GM18870 (cell line): ENCODE results near the gene CA10.

ENCODE experiments used
- ATAC-seq: cut with Tn5 transposase; IDR thresholded peaks from one replicate; pipeline ENCODE4 v1.9.1; 2021; ENCODE audit warnings: moderate library complexity; ENCODE audit not compliant: unreplicated experiment

Gene CA10

DNA sequence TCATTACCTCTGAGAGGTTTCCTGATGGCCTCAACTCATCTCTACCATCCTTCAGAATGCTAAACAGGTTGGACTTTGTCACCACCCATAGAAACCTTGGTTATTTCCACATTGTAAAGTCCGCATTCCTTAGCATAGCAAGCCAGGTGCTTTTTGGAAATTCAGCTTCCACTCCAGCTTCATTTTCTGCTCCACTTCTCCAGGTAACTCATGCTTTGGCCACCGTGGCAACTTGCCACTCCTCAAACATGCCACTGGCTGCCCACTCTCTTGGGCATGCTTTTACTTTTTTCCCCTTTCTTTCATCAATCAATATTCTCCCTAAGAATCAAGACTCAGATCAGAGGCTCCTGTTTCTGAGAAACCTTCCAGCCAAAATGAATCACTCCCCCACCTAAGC lies 203.3 kb downstream of the CA10 start:
- no peak for ATAC-seq

DNA sequence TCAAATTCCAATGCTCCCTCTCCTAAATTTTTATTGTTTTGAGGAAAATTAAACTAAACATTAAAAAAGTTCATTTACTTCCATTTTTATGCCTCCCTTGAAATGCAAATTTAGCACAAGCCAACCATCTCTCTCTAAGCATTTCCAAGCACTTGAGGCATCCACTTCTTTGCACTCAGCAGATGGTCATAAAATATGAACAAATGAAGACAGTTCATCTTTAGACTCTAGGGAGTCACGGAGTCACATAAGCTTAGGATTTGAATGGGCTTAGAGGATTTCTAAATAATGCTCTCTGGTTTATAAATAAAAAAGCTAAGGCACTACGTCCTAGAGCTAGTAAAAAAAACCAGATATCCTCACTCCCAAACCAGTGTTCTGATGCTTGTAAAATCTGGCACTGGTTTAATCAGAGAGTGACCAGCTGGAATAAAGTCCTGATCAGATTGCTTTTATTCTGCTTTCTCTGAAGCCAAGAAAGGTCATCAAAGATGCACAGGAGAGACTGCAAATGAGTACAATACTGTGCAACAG lies 204.2 kb downstream of the CA10 start:
- ATAC-seq: no peak

DNA sequence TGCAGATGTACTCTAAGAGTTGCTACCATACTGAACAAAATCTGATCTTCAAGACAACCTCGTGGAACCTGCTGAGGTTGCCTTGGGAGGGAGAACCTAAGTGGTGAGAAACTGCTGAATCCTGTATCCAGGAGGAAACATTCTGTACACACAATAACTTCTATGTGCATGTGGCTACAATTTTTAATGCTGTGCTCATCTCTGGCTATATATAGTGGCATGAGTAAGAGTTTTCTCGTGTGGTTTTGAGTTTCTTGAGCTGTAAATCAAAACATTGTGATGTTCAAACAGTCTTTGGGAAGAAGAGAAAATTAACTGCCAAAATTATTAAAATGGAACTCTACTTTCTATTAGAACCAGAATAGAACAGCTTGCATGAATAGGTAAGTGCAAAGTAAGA lies 206.8 kb downstream of the CA10 start:
- no peak for ATAC-seq

DNA sequence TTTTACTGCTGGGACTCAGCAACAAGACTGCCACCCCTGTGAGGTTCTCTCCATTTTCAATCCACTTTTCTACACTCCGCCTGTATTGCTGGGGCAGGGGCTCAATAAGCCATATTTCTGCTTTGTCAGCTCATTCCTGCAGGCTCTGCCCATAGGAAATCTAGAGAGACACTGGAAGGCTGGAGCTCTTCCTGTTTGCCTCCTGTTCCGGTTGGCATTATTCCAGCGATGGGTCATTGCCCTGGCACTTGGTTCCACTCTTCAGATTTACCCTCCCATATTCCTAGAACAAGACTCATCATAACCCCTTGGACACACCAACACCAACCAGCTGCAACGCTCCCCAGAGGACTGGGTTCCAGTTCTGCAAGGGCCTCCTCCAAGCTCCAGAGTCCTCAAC lies 210.4 kb downstream of the CA10 start:
- ATAC-seq: no peak

DNA sequence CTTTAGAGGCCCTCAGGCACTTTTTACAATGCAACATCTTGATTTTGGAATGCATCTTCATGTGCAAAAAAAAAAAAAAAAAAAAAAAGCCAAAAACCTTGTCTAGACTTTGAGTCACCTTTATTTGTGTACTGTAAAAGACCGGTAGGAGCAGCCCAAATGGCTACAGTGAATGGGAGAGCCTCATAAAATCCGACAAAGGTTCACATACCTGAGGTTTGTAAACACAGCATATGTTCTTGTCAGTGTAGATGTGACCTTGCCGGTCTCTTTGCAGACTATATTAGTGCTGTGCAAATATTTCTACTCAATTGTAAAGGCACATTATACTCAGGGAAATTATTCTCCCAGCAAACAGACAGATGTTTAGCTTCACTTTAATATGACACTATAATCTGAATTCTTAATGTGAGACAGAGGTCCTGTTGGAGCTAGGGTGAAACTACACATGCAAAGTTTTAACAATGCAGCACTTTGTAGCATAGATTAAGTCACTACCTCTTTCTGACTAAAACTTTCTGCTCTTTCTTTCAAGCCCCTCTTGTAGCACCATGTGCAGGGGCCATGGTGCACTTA lies 211.3 kb downstream of the CA10 start:
- ATAC-seq: no peak

DNA sequence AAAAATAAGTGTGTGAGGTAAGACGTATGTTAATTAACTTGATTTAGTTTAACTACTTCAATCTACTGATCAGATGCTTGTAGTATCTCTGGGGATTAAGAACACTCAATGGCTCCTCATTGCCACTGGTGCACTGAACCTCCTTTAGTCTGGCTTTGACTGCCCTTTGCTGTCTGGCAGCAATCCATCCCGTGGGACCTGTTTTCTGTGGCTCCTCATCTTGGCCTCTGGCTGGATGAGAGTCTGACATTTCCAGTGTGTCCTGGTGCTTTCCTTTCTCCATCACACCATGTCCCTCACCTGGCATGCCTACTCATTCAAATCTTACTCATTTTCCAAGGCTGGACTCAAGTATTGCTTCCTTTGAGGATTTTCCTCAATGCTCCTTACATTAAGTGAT lies 212.2 kb downstream of the CA10 start:
- no peak for ATAC-seq

DNA sequence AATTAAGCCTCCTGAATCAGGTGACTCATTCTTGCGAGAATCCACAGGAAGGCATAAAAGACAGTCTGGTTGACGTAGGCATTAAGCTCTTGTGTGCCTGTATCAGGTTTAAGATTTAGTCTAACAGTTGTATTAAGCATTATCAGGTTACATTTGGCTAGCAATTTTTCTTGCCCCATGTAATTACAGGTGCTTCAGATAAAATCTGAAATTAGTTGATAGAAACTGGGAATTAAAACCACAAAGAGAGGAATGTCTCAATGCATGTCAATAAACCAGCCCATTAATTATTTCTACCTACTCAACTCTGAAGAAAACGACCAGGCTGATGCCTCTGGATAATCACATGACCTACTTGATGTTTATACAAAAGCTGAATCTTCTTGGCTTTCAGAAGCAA lies 217.2 kb downstream of the CA10 start:
- no peak for ATAC-seq

DNA sequence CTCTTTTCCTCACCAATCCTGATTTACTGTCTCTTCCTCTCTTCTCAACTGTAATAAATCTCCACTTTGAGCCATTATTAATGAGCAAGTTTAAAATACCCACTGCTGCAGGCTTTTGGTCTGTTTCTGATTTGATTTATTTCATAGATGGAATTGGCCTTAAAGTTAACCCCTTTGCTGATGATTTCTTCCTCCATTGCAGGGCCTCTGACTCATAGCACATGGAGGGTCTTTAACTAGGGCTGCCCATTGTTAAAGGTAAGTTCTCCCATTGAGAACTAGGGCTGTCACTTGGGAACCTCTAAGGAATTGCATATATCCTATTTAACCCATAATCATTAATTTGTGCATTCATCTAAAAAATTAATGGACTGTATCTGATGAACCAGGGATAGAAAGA lies 221.2 kb downstream of the CA10 start:
- ATAC-seq: no peak

DNA sequence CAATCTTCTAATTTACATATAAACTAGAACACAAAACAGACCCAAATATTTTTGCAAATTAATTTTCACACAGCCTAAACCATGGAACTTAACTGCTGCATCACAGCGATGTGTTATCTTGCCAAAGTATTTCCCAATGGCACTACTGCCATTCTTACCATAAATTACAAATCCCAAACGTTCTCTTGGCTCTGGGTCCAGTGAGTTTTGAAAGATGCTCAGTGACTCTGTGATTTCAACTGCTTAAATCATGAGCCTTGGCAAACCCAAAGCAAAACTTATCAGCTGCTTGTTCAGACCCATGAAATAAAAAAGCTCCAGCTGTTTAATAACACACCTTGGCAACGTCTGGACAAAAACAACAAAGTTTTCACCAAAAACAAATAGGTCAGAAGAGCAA lies 223.0 kb downstream of the CA10 start:
- no peak for ATAC-seq

DNA sequence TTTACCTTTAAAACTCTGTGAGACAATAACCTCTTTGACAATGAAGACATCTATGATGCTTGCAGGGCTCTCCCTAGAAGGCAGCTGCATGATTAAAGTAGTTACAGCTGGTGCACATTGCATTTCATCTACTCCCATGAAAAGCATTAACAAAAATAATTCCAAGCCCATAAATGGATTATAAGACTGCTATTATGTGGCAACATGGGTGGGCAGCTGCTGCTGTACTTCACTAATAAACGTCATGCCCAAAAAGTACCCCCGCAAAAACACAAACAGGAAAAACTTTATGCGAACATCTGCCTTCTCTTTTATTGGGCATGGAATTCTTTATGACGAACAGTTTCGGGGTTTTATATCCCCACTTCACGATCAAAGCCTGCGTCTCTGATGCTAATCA lies 224.9 kb downstream of the CA10 start:
- no peak for ATAC-seq

DNA sequence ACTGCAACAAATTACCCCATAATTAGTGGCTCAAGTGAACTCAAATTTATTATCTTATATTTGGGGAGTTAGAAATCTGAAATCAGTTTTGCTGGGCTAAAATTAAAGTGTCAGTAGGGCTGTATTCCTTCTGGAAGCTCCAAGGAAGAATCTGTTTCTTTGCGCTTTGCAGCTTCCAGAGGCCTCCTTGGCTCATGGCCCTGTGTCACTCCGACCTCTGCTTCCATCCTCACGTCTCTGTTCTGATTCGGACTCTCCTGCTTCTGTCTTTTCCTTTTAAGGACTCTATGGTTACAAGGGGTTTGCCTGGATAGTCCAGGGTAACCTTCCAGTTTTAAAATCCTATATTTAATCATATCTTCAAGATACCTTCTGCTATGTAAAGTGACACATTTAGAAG lies 232.1 kb downstream of the CA10 start:
- no peak for ATAC-seq

DNA sequence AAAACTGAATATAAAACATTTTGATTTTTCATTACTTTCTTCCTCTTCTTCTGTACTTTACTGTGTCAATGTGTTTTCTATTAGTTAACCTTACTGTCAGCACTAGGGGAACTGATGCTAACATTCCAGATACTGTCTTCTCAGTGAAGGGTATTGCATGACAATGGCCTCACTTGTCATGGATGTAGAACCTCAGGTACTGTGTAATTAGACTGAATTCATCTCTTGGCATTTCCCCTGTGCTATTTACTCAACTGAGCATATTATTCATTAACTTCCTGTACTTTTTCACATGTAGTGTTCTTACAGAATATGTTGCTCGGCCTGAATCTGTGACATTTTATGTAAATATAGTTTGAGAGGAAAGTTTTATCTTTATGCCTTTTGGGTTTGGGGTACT lies 237.0 kb downstream of the CA10 start:
- peak; percentile 57 for ATAC-seq

DNA sequence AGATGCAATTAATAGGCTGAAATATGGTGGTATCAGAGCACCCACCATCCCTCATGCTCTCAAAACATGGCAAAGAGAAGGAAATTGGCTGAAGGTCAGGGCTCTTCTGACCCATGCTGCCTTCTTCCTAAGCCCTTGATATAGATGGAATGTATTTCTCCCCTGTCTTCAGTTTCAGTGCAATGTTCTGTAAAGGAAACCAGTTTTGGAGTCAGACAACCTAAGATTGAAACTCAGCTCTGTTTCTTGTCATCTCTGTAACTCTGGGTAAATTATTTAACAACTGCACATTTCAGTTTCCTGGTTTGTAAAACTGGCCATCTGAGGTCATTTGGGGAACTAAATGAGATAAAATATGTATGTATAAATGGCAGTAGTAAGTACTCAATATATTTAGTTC lies 243.9 kb downstream of the CA10 start:
- peak; percentile 89 for ATAC-seq

DNA sequence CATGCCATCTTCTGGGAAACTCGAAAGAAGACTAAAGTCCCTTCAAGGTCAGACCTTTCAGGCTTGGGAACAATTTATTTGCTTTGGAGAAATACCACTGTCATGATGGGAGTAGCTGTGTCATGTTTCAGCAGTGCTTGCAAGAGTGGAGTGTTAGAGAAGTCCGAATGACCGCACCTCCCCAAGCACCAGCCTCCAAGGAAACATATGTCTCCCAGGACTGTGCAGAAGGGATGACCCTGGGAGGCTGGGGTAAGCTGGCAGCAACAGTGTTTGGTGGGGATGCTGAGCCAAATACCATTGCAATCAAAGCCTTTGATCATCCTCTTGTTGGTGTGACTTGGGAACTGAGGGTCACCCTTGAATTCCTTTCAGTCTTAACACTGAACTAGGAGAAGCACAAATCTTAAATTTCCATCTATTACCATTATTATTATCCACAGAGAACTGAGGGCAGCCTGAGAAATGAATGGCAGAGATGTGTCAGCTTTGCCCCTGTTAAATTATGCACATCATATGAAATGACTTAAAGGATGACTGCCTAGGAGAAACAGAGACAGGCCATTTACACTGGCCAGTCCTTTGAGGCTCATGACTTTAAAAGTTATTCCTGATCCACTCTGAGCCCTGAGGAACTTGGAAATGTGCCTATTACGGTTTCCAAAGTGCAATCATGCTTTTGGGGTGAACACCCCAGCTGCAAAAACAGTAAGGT lies 244.9 kb downstream of the CA10 start:
- no peak for ATAC-seq

DNA sequence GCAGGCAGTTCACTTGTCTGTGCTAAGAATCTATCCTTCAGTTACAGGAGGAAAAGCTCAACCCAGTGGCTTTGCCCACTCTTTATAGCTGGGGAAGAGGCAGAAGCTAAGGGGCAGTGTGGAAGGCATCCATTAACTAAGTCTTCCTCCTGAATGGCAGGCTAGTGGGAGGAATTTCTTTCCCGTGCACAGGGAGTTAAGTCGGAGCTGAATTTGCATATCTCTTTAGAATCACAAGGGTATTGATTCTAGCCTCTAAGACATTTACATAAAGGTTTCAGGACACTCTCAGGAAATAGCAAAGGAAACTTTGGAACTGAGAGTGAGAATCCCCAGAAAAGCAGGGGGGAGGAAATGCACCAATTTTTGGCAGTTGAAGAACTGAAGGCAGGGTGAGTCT lies 245.6 kb downstream of the CA10 start:
- no peak for ATAC-seq

DNA sequence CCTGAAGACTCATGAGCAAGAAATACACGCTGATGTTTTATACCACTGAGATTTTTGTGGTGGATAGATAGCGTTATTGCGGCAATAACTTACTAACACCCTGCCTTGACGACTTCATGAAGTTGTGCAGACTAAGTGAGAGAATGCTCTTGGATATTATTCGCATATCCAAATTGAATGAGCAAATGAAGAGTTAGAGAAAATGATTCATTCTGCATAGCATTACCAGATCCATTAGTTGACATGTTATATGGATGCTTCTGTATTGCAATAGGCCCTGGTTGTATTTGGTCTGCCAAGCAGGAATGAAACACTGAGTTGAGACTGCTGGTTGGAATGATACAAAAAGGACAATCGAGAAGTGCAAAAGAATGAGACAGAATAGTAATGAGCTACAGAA lies 247.3 kb downstream of the CA10 start:
- no peak for ATAC-seq

DNA sequence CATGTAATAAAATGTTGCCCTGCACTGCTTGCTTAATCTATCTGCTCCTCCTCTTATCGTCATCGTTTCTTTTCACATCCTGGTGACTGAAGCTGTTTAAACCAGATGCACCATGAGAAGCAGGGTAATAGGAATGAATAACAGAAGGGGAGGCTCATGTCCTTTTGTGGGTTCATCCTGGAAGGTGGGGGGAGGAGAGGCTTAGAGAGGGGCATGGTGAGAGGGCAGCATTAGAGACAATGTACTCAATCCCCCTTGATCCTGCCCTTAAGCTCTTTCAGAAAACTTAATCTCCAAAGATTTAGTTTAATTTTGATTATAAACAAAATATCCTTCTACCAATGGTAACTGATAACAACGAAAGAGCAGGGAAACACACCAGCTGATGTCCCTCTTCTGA lies 248.5 kb downstream of the CA10 start:
- ATAC-seq: no peak

DNA sequence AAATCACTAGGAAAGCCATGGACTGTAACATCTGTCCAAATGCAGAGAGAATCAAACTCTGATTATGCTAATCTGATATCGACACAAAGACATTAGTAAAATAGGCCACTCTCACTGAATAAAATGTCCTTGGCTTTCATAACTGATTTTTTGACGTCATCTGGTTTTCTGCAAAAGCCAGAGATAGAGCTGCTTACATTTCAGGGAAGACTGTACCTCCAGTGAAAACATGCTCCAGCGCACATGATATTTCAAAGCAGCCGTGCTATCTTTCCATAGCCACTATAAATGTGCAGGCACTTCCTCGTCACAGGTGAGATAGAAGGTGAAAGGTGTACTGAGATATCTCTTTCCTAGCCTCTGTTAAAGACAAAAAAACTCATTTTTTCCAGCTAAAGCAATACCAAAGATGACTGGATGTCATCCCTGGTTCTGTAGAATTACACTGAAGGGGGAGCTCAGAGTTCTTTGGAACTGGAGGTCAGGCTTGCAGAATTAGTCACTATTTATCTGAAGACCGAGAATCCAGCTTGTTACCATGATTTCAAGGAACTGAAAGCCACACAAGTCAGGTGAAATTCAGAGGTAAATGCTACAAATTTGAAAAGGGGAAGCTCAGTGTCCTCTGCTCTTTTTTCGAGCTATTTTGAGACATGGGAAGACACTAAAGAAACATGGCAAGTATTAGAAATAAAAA lies 249.5 kb downstream of the CA10 start:
- ATAC-seq: peak; percentile 72

DNA sequence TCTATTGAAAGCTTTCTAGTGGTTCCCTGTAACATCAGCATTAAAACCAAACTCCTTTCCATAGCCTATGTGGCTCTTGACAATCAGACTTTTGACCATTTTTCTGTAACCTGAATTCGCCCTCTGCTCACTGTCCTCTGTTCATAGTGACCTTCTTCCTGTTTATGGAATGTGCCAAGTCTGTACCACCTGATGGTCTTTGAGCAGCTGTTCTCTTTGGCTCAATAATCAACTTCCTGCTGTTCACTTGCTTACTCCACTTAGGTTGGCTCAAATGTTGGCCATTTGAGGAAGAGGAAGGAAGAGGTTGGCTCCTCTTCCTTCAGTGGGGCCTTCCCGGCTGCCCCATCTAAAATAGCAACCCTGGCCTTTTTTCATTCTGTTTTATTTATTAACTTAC lies 251.5 kb downstream of the CA10 start:
- no peak for ATAC-seq

DNA sequence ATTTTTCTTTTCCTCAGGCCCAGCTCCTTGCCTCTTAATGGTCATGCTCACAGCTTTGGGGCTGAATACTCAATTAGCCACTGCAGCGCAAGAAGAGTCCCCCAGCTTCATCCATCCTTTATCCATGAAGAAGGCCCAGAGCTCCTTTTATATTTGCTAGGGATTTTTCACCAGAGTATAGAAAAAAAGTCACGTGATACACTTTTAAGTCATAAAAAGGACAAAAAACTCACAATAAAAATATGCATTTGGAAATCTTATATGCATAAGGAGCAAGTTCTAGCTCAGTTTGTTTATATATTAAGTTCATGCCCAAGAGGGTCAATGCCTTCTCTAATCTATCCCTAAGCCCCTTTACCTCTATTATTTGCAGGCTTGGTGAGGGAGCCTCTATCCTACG lies 254.1 kb downstream of the CA10 start:
- no peak for ATAC-seq

DNA sequence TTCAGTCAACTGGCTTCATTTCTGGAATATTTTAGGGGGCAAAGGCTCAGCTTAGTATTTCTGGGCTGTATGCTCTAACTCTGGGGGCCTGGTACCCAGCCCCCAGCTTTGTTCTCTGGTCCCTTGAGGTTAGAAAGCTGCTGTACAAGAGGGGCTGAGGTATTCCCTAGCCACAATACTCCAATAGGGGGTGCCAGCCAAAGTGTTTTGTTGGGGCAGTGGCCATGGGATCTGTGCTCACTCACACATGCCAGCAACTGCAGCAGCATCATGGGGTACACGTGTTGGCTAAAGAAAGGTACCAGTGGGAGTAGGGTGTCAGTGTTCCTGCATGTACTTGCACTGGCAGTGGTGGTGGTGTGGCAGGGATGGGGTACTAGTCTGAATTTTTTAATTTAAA lies 257.3 kb downstream of the CA10 start:
- no peak for ATAC-seq

DNA sequence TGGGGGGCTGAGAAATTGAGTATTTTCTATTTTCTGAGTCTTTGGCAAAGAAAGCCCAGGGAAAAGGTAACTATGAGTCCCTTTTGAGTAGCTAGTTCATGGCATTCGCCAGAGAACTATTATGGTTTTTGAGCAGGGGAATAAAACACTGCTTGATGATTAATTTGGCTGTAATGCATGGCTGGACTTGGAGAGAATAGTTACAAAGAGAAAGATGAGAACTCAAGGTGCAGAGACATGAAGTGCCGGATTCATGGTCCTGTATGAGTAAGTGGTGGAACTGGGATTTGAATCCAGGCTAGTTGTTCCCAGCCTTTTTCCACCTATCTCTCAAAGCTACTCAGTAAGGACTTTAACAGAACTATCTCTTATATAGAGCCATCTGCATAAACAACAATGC lies 266.6 kb downstream of the CA10 start:
- no peak for ATAC-seq
